ENCODE measurements around the gene NPC1L1. TPM values are rescaled to one million over a fixed set of nuclear protein-coding genes. Genes with fewer than 3 reads are reported as not detected.

Gene NPC1L1
- total RNA-seq, 2 donors from 2014 or later, result 0.52 TPM; not detected in 1

DNA sequence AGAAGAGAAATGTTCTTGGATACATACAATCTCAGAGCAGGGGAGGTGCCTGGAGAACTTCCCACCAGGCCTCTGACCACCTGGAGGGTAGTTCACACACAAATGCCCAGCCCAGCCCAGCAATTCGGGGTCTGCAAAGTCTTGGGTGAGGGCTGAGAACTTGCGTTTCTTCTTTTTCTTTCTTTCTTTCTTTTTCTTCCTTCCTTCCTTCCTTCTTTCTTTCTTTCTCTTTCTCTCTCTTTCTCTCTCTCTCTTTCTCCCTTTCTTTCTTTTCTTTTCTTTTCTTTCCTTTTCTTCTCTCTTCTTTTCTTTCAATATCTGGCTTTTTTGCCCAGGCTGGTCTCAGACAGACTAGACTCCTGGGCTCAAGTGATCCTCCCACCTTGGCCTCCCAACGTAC, 22.4 kb downstream of the NPC1L1 start:
- Histone ChIP-seq H3K36me3 (replicated peaks in 1 of 2; ENCODE audit: insufficient read depth in 1 of 2, low read depth in 2 of 2) (no peaks in the 10 kb centered on the region), H3K27ac (no peak overlapping the region), H3K27me3 (no peaks in the 10 kb centered on the region), H3K4me1 (no peaks in the 10 kb centered on the region), H3K9me3 (no peaks in the 10 kb centered on the region), H3K4me3 (no peak overlapping the region)
- no peak for TF ChIP-seq POLR2A (IDR thresholded peaks at IDR 0.05)
- TF ChIP-seq, protein P1, sequence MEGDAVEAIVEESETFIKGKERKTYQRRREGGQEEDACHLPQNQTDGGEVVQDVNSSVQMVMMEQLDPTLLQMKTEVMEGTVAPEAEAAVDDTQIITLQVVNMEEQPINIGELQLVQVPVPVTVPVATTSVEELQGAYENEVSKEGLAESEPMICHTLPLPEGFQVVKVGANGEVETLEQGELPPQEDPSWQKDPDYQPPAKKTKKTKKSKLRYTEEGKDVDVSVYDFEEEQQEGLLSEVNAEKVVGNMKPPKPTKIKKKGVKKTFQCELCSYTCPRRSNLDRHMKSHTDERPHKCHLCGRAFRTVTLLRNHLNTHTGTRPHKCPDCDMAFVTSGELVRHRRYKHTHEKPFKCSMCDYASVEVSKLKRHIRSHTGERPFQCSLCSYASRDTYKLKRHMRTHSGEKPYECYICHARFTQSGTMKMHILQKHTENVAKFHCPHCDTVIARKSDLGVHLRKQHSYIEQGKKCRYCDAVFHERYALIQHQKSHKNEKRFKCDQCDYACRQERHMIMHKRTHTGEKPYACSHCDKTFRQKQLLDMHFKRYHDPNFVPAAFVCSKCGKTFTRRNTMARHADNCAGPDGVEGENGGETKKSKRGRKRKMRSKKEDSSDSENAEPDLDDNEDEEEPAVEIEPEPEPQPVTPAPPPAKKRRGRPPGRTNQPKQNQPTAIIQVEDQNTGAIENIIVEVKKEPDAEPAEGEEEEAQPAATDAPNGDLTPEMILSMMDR (IDR thresholded peaks at IDR 0.05), result no peak
- intact Hi-C loops (cut with DNase I), result no loop called here
- no peak for DNase-seq
- 62 to 66% methylated on average over 3 of the region's 3 CpGs for WGBS, 2 donors
- no peak for ATAC-seq

DNA sequence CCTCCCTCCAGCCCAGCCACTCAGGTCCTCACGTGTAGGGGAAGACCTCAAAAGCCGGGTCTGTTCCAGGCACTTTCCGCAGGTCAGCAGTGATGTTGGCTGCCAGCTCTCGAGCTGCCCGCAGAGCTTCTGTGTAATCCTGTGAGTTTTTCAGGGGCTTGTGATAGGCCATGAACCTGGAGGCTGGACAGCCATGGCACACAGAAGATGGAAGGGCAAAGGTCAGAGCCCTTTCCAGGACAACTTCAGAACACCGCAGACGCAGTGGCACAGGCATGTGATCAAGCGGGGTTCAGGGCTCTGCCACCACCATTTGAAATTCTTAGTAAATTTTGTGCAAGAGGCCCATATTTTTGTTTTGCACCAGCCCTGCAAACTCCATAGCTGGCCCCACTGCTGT, 24.0 kb downstream of the NPC1L1 start:
- DNase-seq (no peak), ATAC-seq (no peak)
- Histone ChIP-seq H3K4me1 (no peaks in the 10 kb centered on the region), H3K9me3 (no peaks in the 10 kb centered on the region), H3K27me3 (no peaks in the 10 kb centered on the region), H3K36me3 (replicated peaks in 1 of 2; ENCODE audit: insufficient read depth in 1 of 2, low read depth in 2 of 2) (no peaks in the 10 kb centered on the region), H3K27ac (no peak overlapping the region), H3K4me3 (no peak overlapping the region)
- intact Hi-C loops (cut with DNase I), result no loop called here
- 79 to 89% methylated on average over 6 to 8 of the region's 8 CpGs for WGBS, 2 donors
- TF ChIP-seq, protein P1 (IDR thresholded peaks at IDR 0.05), result no peak
- no peak for TF ChIP-seq POLR2A (IDR thresholded peaks at IDR 0.05)

GRCh38 chr7:44515590-44516268, 25.4 kb downstream of the NPC1L1 start:
- DNase-seq (no peak), ATAC-seq (no peak)
- H3K36me3 ChIP-seq (replicated peaks in 1 of 2; ENCODE audit: insufficient read depth in 1 of 2, low read depth in 2 of 2), result no peaks in the 10 kb centered on the region

DNA sequence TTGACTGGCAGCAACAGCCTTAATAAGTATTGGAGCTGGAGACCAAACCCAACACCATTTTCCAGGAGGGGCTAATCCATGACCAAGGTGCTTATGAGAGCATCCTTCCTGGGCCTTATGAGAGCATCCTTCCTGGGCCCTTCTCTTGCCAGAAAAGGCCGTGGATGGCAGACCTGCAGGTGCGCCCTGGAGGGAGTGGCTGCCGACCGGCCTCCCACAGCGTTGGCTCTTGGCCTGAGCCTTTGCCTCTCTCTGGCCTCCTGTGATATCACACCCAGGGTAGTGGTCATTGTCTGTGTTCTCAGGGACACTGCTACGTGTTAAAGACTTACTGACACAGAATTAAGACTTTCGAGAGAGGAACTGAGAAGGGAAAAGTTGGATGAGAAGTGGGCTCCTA, 28.4 kb downstream of the NPC1L1 start:
- WGBS, 2 donors, result 68 to 87% methylated on average over 5 to 7 of the region's 7 CpGs
- intact Hi-C loops (cut with DNase I), result no loop called here
- Histone ChIP-seq H3K4me3 (no peak overlapping the region), H3K36me3 (replicated peaks in 1 of 2; ENCODE audit: insufficient read depth in 1 of 2, low read depth in 2 of 2) (no peaks in the 10 kb centered on the region), H3K9me3 (no peaks in the 10 kb centered on the region), H3K27ac (no peak overlapping the region), H3K4me1 (no peaks in the 10 kb centered on the region), H3K27me3 (no peaks in the 10 kb centered on the region)
- TF ChIP-seq POLR2A (IDR thresholded peaks at IDR 0.05), result no peak
- TF ChIP-seq, protein P1 (IDR thresholded peaks at IDR 0.05), result no peak
- DNase-seq, result no peak
- ATAC-seq, result no peak

More at GRCh38 chr7:44515590-44516268, 25.4 kb downstream of the NPC1L1 start:
- no peaks in the 10 kb centered on the region for H3K9me3 ChIP-seq
- H3K27me3 ChIP-seq, result no peaks in the 10 kb centered on the region
- H3K4me3 ChIP-seq, result no peak overlapping the region
- no peaks in the 10 kb centered on the region for H3K4me1 ChIP-seq
- WGBS, 2 donors, result 71 to 77% methylated on average over 8 to 10 of the region's 10 CpGs
- no peak overlapping the region for H3K27ac ChIP-seq
- intact Hi-C loops (cut with DNase I), result no loop called here
- TF ChIP-seq, protein P1 (IDR thresholded peaks at IDR 0.05), result no peak
- no peak for TF ChIP-seq POLR2A (IDR thresholded peaks at IDR 0.05)

GRCh38 chr7:44511863-44512468, 29.2 kb downstream of the NPC1L1 start:
- WGBS, 2 donors, result 33 to 34% methylated on average over 4 of the region's 4 CpGs
- intact Hi-C loops (cut with DNase I), result no loop called here
- Histone ChIP-seq H3K27me3 (no peaks in the 10 kb centered on the region), H3K4me3 (no peak overlapping the region), H3K36me3 (replicated peaks in 1 of 2; ENCODE audit: insufficient read depth in 1 of 2, low read depth in 2 of 2) (no peaks in the 10 kb centered on the region), H3K27ac (no peak overlapping the region), H3K9me3 (no peaks in the 10 kb centered on the region), H3K4me1 (no peaks in the 10 kb centered on the region)
- no peak for ATAC-seq
- DNase-seq, result no peak
- TF ChIP-seq POLR2A (IDR thresholded peaks at IDR 0.05), result no peak
- TF ChIP-seq, protein P1 (IDR thresholded peaks at IDR 0.05), result no peak
